ENCODE data around the gene HOXD10. TPM values are rescaled to one million over a fixed set of nuclear protein-coding genes. Genes with fewer than 3 reads are reported as not detected.
A peak's percentile ranks its signal among the peaks of the same experiment; 100 is the strongest.

HOXD10 gene
- total and polyA plus RNA-seq, 4 donors = 0.05 to 0.54 TPM; not detected in 2

DNA sequence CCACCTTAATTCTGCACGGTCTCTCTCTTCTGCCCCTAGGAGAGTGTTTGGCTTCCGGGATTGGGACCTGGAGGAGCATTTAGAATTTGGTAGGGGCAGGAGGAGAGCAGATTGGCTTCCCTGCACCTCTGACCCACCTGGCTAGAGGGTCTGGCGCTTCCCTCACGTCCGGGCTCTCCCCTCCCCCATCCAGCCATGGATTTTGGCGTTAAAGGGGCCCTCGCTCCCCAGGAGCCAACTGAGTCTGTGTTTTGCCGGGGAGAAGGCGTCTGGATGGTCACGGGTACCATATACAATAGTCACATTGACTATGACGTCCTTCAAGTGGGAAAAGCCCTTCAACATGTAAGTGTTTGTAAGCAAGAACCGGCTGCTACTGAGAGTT, 47.1 kb downstream of the HOXD10 start:
- H3K4me1 ChIP-seq (ENCODE audit: control insufficient read depth in 5 of 5, insufficient read depth in 5 of 5, low read length in 5 of 5) = peaks cover 0 to 29% (median 0%) of the 10 kb centered on the region in 5 donors

DNA sequence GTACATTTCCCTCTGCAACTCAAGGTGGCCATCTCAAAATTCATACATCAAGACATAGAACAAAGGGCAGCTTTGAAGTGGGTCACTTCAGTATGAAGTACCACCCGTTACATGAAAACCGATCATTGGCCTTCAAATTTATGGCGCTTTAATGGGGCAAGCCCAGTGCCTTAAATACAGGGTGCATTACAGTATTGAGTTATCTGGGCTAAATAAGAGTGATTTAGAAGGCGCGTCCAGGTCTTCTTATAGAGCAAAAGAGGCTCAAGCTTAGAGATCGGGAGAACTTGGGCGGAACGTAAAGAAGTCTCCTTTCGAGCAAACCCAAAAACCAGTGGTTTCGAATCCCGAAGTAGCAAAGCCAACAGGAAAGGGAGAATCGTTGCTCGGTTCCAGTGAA, 47.6 kb downstream of the HOXD10 start:
- Histone ChIP-seq H3K9me3 (ENCODE audit: control insufficient read depth in 4 of 4, insufficient read depth in 3 of 4, low read length in 3 of 4) (peaks cover 0 to 23% (median 0%) of the 10 kb centered on the region in 4 donors), H3K4me3 (no peak overlapping the region), H3K4me1 (ENCODE audit: control insufficient read depth in 5 of 5, insufficient read depth in 5 of 5, low read length in 5 of 5) (peaks cover 0 to 29% (median 0%) of the 10 kb centered on the region in 5 donors), H3K27ac (ENCODE audit: low read depth in 1 of 2, low read length in 1 of 2) (no peak overlapping the region), H3K27me3 (ENCODE audit: control insufficient read depth in 3 of 3, insufficient read depth in 3 of 3, low read length in 2 of 3) (peaks cover 22 to 97% (median 91%) of the 10 kb centered on the region in 3 donors), H3K36me3 (ENCODE audit: control insufficient read depth in 4 of 4, insufficient read depth in 4 of 4, low read length in 4 of 4) (no peaks in the 10 kb centered on the region), H3K9ac (ENCODE audit: insufficient read depth in 1 of 2, low read length in 2 of 2) (no peak overlapping the region)
- DNase-seq (no peak), ATAC-seq (ENCODE audit: insufficient read depth, low FRiP score) (no peak)
- WGBS, 2 donors = 11 to 19% methylated on average over 13 of the region's 13 CpGs
- TF ChIP-seq, protein P1, sequence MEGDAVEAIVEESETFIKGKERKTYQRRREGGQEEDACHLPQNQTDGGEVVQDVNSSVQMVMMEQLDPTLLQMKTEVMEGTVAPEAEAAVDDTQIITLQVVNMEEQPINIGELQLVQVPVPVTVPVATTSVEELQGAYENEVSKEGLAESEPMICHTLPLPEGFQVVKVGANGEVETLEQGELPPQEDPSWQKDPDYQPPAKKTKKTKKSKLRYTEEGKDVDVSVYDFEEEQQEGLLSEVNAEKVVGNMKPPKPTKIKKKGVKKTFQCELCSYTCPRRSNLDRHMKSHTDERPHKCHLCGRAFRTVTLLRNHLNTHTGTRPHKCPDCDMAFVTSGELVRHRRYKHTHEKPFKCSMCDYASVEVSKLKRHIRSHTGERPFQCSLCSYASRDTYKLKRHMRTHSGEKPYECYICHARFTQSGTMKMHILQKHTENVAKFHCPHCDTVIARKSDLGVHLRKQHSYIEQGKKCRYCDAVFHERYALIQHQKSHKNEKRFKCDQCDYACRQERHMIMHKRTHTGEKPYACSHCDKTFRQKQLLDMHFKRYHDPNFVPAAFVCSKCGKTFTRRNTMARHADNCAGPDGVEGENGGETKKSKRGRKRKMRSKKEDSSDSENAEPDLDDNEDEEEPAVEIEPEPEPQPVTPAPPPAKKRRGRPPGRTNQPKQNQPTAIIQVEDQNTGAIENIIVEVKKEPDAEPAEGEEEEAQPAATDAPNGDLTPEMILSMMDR (IDR thresholded peaks at IDR 0.05; ENCODE audit: control extremely low read depth, extremely low read depth) = no peak

More for the DNA sequence above, 47.1 kb downstream of the HOXD10 start:
- peaks cover 0 to 24% (median 0%) of the 10 kb centered on the region in 4 donors for H3K9me3 ChIP-seq (ENCODE audit: control insufficient read depth in 4 of 4, insufficient read depth in 3 of 4, low read length in 3 of 4)
- TF ChIP-seq, protein P1 (IDR thresholded peaks at IDR 0.05; ENCODE audit: control extremely low read depth, extremely low read depth) = no peak
- no peak overlapping the region for H3K27ac ChIP-seq (ENCODE audit: low read depth in 1 of 2, low read length in 1 of 2)
- H3K36me3 ChIP-seq (ENCODE audit: control insufficient read depth in 4 of 4, insufficient read depth in 4 of 4, low read length in 4 of 4) = no peaks in the 10 kb centered on the region
- H3K4me3 ChIP-seq = no peak overlapping the region
- DNase-seq = no peak
- ATAC-seq (ENCODE audit: insufficient read depth, low FRiP score) = no peak
- H3K9ac ChIP-seq (ENCODE audit: insufficient read depth in 1 of 2, low read length in 2 of 2) = no peak overlapping the region
- WGBS, 2 donors = 7 to 15% methylated on average over 12 of the region's 12 CpGs
- H3K27me3 ChIP-seq (ENCODE audit: control insufficient read depth in 3 of 3, insufficient read depth in 3 of 3, low read length in 2 of 3) = peaks cover 18 to 95% (median 94%) of the 10 kb centered on the region in 3 donors

DNA sequence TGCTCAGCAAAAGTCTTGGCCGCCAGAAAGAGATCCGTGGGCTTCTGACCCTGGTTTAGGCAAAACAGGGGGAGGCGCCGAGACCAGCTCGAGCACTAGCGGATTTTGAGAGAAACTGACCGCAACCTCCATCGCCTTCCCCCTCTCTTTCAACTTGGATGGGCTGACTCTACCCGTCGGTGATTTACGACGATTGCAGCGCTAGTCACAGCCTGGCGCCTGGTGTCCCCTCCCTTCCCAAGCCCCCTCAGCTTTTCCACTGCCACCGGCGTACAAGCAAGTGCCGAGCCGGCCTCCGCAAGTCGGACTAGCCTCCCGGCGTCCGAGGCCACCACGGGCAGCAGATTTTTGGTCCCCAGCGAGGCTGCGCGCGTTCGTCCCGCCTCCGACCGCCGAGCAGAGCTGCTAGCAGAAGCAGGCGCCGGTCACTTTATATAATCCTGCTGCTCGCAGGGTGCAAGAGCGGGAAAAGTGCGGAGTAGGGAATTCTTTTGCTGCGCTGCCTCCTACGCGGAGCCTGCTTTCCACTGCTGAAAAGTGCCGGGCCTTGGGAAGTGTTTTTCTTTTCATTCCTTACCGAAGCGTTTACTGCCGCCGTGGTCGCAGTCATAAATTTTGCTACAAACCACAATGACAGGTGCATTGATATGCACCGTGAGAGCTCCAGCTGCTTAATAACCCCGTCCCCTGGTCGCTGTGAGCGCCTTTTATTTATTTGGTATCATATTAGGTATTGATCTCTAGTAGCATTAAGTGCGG, 48.2 kb downstream of the HOXD10 start:
- WGBS, 2 donors = 4 to 11% methylated on average over 51 to 52 of the region's 52 CpGs
- no peak overlapping the region for H3K9ac ChIP-seq (ENCODE audit: insufficient read depth in 1 of 2, low read length in 2 of 2)
- H3K36me3 ChIP-seq (ENCODE audit: control insufficient read depth in 4 of 4, insufficient read depth in 4 of 4, low read length in 4 of 4) = no peaks in the 10 kb centered on the region
- TF ChIP-seq, protein P1 (IDR thresholded peaks at IDR 0.05; ENCODE audit: control extremely low read depth, extremely low read depth) = no peak
- H3K27ac ChIP-seq (ENCODE audit: low read depth in 1 of 2, low read length in 1 of 2) = no peak overlapping the region
- no peak for ATAC-seq (ENCODE audit: insufficient read depth, low FRiP score)
- H3K27me3 ChIP-seq (ENCODE audit: control insufficient read depth in 3 of 3, insufficient read depth in 3 of 3, low read length in 2 of 3) = peaks cover 23 to 98% (median 90%) of the 10 kb centered on the region in 3 donors
- no peak overlapping the region for H3K4me3 ChIP-seq
- H3K9me3 ChIP-seq (ENCODE audit: control insufficient read depth in 4 of 4, insufficient read depth in 3 of 4, low read length in 3 of 4) = peaks cover 0 to 19% (median 0%) of the 10 kb centered on the region in 4 donors
- peak in 2 of 3 donors; percentile 14 to 44 for DNase-seq
- H3K4me1 ChIP-seq (ENCODE audit: control insufficient read depth in 5 of 5, insufficient read depth in 5 of 5, low read length in 5 of 5) = peaks cover 0 to 24% (median 0%) of the 10 kb centered on the region in 5 donors
